H1 (cell line): ENCODE results near the gene LIF. TPM values are rescaled to one million over a fixed set of nuclear protein-coding genes. Genes with fewer than 3 reads are reported as not detected.

Experiments used
- CTCF ChIA-PET: fragments of 300-600 bp; sonication (Branson Sonifier 250); formaldehyde crosslinking; loops from one replicate; lab custom pipeline; 2021; ENCODE audit not compliant: partially characterized antibody; lab: Charles Lee
- POLR2A ChIA-PET: fragments of 300-600 bp; sonication (Branson Sonifier 250); formaldehyde crosslinking; loops from one replicate; lab custom pipeline; 2021; ENCODE audit warnings: inconsistent platforms; ENCODE audit not compliant: partially characterized antibody; lab: Charles Lee
- DNase-seq, 2 experiments: peaks; one replicate each; pipeline versions ENCODE4 v3.0.0 to v3.0.0-alpha.2; 2010 to 2022; ENCODE audit warnings: low spot score in 2 of 2, low read depth in 1 of 2, mixed read lengths in 1 of 2
- FAIRE-seq: peaks from 2 replicates; lab custom pipeline; 2011; peaks lifted over from hg19 to GRCh38; lab: Jason Lieb, UNC
- H2AFZ ChIP-seq: 2 replicates; pipeline ENCODE4 v1.8.1; 2012; ENCODE audit warnings: low read length, inconsistent platforms
- H2AK5ac ChIP-seq: 2 replicates; pipeline ENCODE4 v1.6.1; 2013; ENCODE audit warnings: low read depth, low read length
- H2BK120ac ChIP-seq: replicated peaks from 2 replicates; pipeline ENCODE3; 2013; ENCODE audit warnings: low read depth, low read length, inconsistent platforms
- H2BK12ac ChIP-seq: 2 replicates; pipeline ENCODE4 v1.6.1; 2013; ENCODE audit warnings: low read depth, low read length
- H2BK15ac ChIP-seq: 2 replicates; pipeline ENCODE4 v1.6.1; 2013; ENCODE audit warnings: low read length
- H2BK20ac ChIP-seq: 2 replicates; pipeline ENCODE4 v1.6.1; 2013; ENCODE audit warnings: low read length
- H2BK5ac ChIP-seq: 2 replicates; pipeline ENCODE4 v1.6.1; 2013; ENCODE audit warnings: low read depth, low read length
- H3K14ac ChIP-seq: 2 replicates; pipeline ENCODE4 v1.6.1; 2013; ENCODE audit warnings: inconsistent platforms; ENCODE audit not compliant: insufficient read length
- H3K18ac ChIP-seq: 2 replicates; pipeline ENCODE4 v1.6.1; 2013; ENCODE audit warnings: low read length; ENCODE audit errors: extremely low read depth
- H3K23ac ChIP-seq: 2 replicates; pipeline ENCODE4 v1.6.1; 2013; ENCODE audit warnings: inconsistent platforms; ENCODE audit not compliant: insufficient read length
- H3K23me2 ChIP-seq: 2 replicates; pipeline ENCODE4 v1.6.1; 2013; ENCODE audit warnings: low read depth, low read length
- H3K27ac ChIP-seq: 2 replicates; pipeline ENCODE4 v1.6.1; 2011; ENCODE audit warnings: low read depth, low read length, inconsistent platforms
- H3K27me3 ChIP-seq, 4 experiments: replicated peaks in 1 of 4; 1 replicate in 1 of 4; 2 replicates in 3 of 4; pipeline versions ENCODE4 v1.6.1 to v1.8.1; 2011 to 2013; ENCODE audit warnings: low read length in 3 of 4, mild to moderate bottlenecking in 3 of 4, inconsistent platforms in 2 of 4, mixed read lengths in 2 of 4, moderate library complexity in 1 of 4; ENCODE audit not compliant: control insufficient read depth in 3 of 4, insufficient read depth in 3 of 4; ENCODE audit errors: extremely low read depth in 1 of 4
- H3K36me3 ChIP-seq, 4 experiments: 2 replicates each; pipeline versions ENCODE4 v1.6.1 to v1.8.1; 2011 to 2013; ENCODE audit warnings: mild to moderate bottlenecking in 4 of 4, low read length in 3 of 4, moderate library complexity in 2 of 4, control low read depth in 1 of 4, inconsistent platforms in 1 of 4; ENCODE audit not compliant: insufficient read depth in 4 of 4, control insufficient read depth in 2 of 4
- H3K4ac ChIP-seq: replicated peaks from 2 replicates; pipeline ENCODE3; 2013; ENCODE audit warnings: low read length, low read depth, mixed read lengths, inconsistent platforms; ENCODE audit not compliant: insufficient read length
- H3K4me1 ChIP-seq, 4 experiments: replicated peaks in 1 of 4; 1 replicate in 1 of 4; 2 replicates in 3 of 4; pipeline versions ENCODE4 v1.6.1 to v1.8.1; 2011 to 2013; ENCODE audit warnings: low read length in 3 of 4, inconsistent platforms in 2 of 4, mixed read lengths in 1 of 4; ENCODE audit not compliant: insufficient read depth in 4 of 4, control insufficient read depth in 3 of 4
- H3K4me2 ChIP-seq, 2 experiments: 2 replicates each; pipeline versions ENCODE4 v1.6.1 to v1.8.1; 2011 to 2013; ENCODE audit warnings: low read depth in 2 of 2, low read length in 2 of 2, control low read depth in 1 of 2, inconsistent platforms in 1 of 2, mild to moderate bottlenecking in 1 of 2; ENCODE audit not compliant: insufficient read depth in 1 of 2
- H3K4me3 ChIP-seq, 4 experiments: fragments of 200-600, 300-600 bp in 1 of 4; sonication (generic), shearing (Covaris generic), sonication (Bioruptor Twin) in 1 of 4; 2 replicates each; pipeline versions ENCODE4 v1.5.1 to v1.8.1; 2011 to 2016; ENCODE audit warnings: low read length in 4 of 4, low read depth in 3 of 4, control low read depth in 2 of 4, inconsistent platforms in 2 of 4, mild to moderate bottlenecking in 2 of 4, mixed read lengths in 1 of 4, moderate library complexity in 1 of 4; ENCODE audit not compliant: insufficient read depth in 2 of 4; ENCODE audit errors: extremely low read depth in 1 of 4
- H3K56ac ChIP-seq: replicated peaks from 2 replicates; pipeline ENCODE3; 2013; ENCODE audit warnings: low read depth, mild to moderate bottlenecking, mixed read lengths, low read length, inconsistent platforms; ENCODE audit not compliant: insufficient read length
- H3K79me1 ChIP-seq: 2 replicates; pipeline ENCODE4 v1.6.1; 2013; ENCODE audit warnings: low read depth, low read length, control low read depth
- H3K79me2 ChIP-seq, 2 experiments: 2 replicates each; pipeline versions ENCODE4 v1.6.1 to v1.8.1; 2012 to 2013; ENCODE audit warnings: low read length in 2 of 2, mild to moderate bottlenecking in 2 of 2, inconsistent platforms in 1 of 2; ENCODE audit not compliant: insufficient read depth in 2 of 2, control insufficient read depth in 1 of 2
- H3K9ac ChIP-seq, 4 experiments: replicated peaks in 1 of 4; 1 replicate in 1 of 4; 2 replicates in 3 of 4; pipeline versions ENCODE4 v1.6.1 to v1.8.1; 2011 to 2013; ENCODE audit warnings: low read depth in 3 of 4, low read length in 3 of 4, control low read depth in 2 of 4, mild to moderate bottlenecking in 2 of 4, moderate library complexity in 2 of 4, inconsistent platforms in 1 of 4; ENCODE audit errors: extremely low read depth in 1 of 4
- H3K9me3 ChIP-seq, 2 experiments: 2 replicates each; pipeline versions ENCODE4 v1.6.1 to v1.8.1; 2012 to 2013; ENCODE audit warnings: mild to moderate bottlenecking in 2 of 2, moderate library complexity in 2 of 2, control low read depth in 1 of 2, inconsistent platforms in 1 of 2, low read depth in 1 of 2, low read length in 1 of 2, mixed read lengths in 1 of 2; ENCODE audit not compliant: insufficient read depth in 2 of 2
- H4K20me1 ChIP-seq, 2 experiments: replicated peaks in 1 of 2; 2 replicates each; pipeline versions ENCODE3 to v1.8.1; 2011 to 2013; ENCODE audit warnings: inconsistent platforms in 2 of 2, low read length in 2 of 2, mild to moderate bottlenecking in 1 of 2; ENCODE audit not compliant: insufficient read depth in 2 of 2, control insufficient read depth in 1 of 2
- H4K5ac ChIP-seq: 2 replicates; pipeline ENCODE4 v1.6.1; 2013; ENCODE audit warnings: low read length, low read depth, mixed read lengths, inconsistent platforms; ENCODE audit not compliant: insufficient read length
- H4K8ac ChIP-seq: 2 replicates; pipeline ENCODE4 v1.8.0; 2013; ENCODE audit warnings: mild to moderate bottlenecking, moderate library complexity, low read length, inconsistent platforms; ENCODE audit not compliant: insufficient read depth; ENCODE audit errors: extremely low read depth
- H4K91ac ChIP-seq: replicated peaks from 2 replicates; pipeline ENCODE3; 2013; ENCODE audit warnings: low read length, mixed read lengths, inconsistent platforms; ENCODE audit not compliant: insufficient read length
- CEBPB ChIP-seq: IDR thresholded peaks from 2 replicates; pipeline ENCODE4 v1.6.1; 2012; ENCODE audit warnings: low read depth, low read length
- NANOG ChIP-seq: IDR thresholded peaks from 2 replicates; pipeline ENCODE4 v1.6.1; 2011; ENCODE audit warnings: low read length, low read depth, mild to moderate bottlenecking, inconsistent platforms; ENCODE audit not compliant: insufficient read depth, poor library complexity, severe bottlenecking
- WGBS, 2 experiments: shearing (Covaris generic) in 1 of 2; methylation state at CpG; one replicate each; pipeline versions ENCODE4 v1.1.6 to v1.1.7; 2013 to 2015; ENCODE audit warnings: low lambda C conversion rate in 2 of 2, mixed read lengths in 2 of 2, inconsistent platforms in 1 of 2, low coverage in 1 of 2, missing lambda C conversion rate in 1 of 2; ENCODE audit not compliant: insufficient replicate concordance in 2 of 2, insufficient coverage in 1 of 2, insufficient read length in 1 of 2; ENCODE audit errors: extremely low coverage in 1 of 2, missing lambda C conversion rate in 1 of 2; 5-methylcytosine and 5-hydroxymethylcytosine counted together
- polyA plus RNA-seq, 7 experiments: library from polyadenylated mRNA; depleted of rRNA in 3 of 7; stranded (reverse) in 5 of 7; unstranded in 2 of 7; fragments of >200 nt in 5 of 7; fragments of 200-250 nt in 2 of 7; gene quantifications; 1 replicate in 5 of 7; 2 replicates in 1 of 7; 4 replicates in 1 of 7; pipeline versions ENCODE4 v1.2.1 to v1.2.3, GENCODE V29; 2011 to 2013; ENCODE audit warnings: missing spikeins in 2 of 7, mixed read lengths in 2 of 7
- total RNA-seq: library from RNA; stranded (reverse); fragmentation: NEBNext Ultra II Directional; extraction: Animal tissue kit (Norgen Biotek cat#: 25700); gene quantifications from 2 replicates; pipeline ENCODE4 v1.2.1, GENCODE V29; 2021

Gene LIF
- total and polyA plus RNA-seq, 2 of the 8 experiments (the other 6 are each of a cell fraction or from before 2014, with no cell fraction given) = 3.3 to 3.5 TPM

DNA sequence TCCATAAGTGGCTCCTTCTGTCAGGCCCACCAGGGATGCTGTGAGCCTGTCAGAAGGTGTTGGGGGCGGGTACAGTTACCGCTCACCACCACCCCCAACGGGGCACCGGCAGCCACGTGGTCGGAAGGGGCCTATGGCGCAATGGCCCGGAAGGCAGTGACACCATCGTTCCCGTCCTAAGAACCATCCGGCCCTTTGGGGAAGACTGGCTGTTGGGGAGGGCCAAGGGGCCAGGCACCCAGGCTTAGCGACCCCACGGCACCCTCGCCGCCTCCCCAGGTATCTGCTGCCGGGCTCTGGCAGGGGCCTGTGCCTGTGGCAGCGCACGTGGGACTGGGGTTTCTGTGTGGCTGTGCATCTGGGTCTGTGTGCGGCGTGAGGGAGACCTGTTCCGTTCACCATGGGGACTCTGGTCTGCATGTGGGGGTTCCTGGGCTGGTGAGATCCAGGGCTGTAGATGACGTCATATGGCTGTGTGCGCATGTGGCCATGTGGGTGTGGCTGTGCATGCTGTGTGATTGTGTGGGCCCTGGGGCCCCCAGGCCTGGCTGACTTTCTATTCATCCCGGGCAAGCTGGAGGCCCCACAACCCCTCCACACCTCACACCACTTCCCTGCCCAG lies 19.4 kb upstream of the LIF start:
- WGBS, 2 experiments = 87% methylated on average over 22 of the region's 24 CpGs; no CpG with 5 or more reads in 1 of the 2 experiments
- H2AK5ac ChIP-seq = no peak overlapping the region
- no peaks in the 10 kb centered on the region for H3K79me2 ChIP-seq
- H3K23ac ChIP-seq = no peak overlapping the region
- H3K27ac ChIP-seq = no peak overlapping the region
- H4K91ac ChIP-seq = no peak overlapping the region
- no peak overlapping the region for H2BK120ac ChIP-seq
- H3K4ac ChIP-seq = no peak overlapping the region
- H3K23me2 ChIP-seq = no peaks in the 10 kb centered on the region
- ChIA-PET CTCF (no interaction called here), POLR2A (interaction anchor here (1.2 kb wide), 1 partner anchor 107 kb away, joined by 3 read pairs; no protein-coding TSS in a partner anchor)
- H3K4me1 ChIP-seq = peaks cover 0 to 2% (median under 1%) of the 10 kb centered on the region in 4 experiments; a peak in 1 of 7 replicates
- H3K36me3 ChIP-seq = no peaks in the 10 kb centered on the region
- no peak overlapping the region for H4K8ac ChIP-seq
- H3K4me3 ChIP-seq = no peak overlapping the region
- TF ChIP-seq CEBPB = peak; percentile 61
- no peak for TF ChIP-seq NANOG
- H3K56ac ChIP-seq = no peak overlapping the region
- no peak for FAIRE-seq
- no peaks in the 10 kb centered on the region for H3K9me3 ChIP-seq
- H2BK12ac ChIP-seq = peak overlapping the region; percentile 50; the same call in 1 of the 2 replicates
- H2BK20ac ChIP-seq = no peak overlapping the region
- H4K20me1 ChIP-seq = no peaks in the 10 kb centered on the region
- no peaks in the 10 kb centered on the region; a peak in 2 of 7 replicates for H3K27me3 ChIP-seq
- H3K79me1 ChIP-seq = no peaks in the 10 kb centered on the region
- no peak overlapping the region for H2BK5ac ChIP-seq
- H2AFZ ChIP-seq = no peak overlapping the region
- no peak overlapping the region for H4K5ac ChIP-seq
- no peak for DNase-seq
- H2BK15ac ChIP-seq = no peak overlapping the region
- H3K14ac ChIP-seq = no peak overlapping the region
- H3K9ac ChIP-seq = no peak overlapping the region; a peak in 1 of 7 replicates
- H3K18ac ChIP-seq = no peak overlapping the region; the same call in 1 of the 2 replicates
- no peak overlapping the region for H3K4me2 ChIP-seq
